Activated CD8-positive, alpha-beta memory T cell treated with anti-CD3 and anti-CD28 coated beads for 1 hour (primary cell): Measurements from ENCODE around the gene PLA2G6.

Experiments
- DNase-seq, 2 donors: peaks; one replicate each; pipeline ENCODE4 v3.0.0-alpha.2; 2020; ENCODE audit warnings: low read depth in 1 of 2; ENCODE audit errors: extremely low read depth in 1 of 2

PLA2G6 gene, protein sequence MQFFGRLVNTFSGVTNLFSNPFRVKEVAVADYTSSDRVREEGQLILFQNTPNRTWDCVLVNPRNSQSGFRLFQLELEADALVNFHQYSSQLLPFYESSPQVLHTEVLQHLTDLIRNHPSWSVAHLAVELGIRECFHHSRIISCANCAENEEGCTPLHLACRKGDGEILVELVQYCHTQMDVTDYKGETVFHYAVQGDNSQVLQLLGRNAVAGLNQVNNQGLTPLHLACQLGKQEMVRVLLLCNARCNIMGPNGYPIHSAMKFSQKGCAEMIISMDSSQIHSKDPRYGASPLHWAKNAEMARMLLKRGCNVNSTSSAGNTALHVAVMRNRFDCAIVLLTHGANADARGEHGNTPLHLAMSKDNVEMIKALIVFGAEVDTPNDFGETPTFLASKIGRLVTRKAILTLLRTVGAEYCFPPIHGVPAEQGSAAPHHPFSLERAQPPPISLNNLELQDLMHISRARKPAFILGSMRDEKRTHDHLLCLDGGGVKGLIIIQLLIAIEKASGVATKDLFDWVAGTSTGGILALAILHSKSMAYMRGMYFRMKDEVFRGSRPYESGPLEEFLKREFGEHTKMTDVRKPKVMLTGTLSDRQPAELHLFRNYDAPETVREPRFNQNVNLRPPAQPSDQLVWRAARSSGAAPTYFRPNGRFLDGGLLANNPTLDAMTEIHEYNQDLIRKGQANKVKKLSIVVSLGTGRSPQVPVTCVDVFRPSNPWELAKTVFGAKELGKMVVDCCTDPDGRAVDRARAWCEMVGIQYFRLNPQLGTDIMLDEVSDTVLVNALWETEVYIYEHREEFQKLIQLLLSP

GRCh38 chr22:38181453-38182200, at the start of gene PLA2G6:
Gene PLA2G6 (minus strand): TSS chr22:38181830. CDS start chr22:38169426, 12,404 bp downstream.
- DNase-seq, result peak; percentile 89 to 93

DNA sequence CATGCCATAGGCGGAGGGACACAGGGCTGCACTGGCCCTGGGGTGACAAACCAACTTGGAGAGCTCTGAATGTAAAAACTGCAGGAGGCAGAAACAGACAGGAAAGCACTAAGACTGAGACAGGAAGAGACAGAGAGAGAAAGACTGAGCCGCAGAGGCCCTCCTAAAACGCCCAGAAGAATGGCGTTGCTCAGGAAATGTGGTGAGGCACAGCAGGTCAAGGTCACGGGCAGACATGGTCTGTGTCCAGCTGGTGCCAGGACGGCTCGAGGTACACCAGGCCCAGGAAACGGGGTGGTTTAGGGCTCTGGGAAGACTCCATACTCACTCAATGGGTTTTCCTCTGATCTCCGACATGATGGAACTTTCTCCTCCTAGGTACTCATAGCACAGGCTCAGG, 49.3 kb upstream of the PLA2G6 start:
- no peak for DNase-seq

DNA sequence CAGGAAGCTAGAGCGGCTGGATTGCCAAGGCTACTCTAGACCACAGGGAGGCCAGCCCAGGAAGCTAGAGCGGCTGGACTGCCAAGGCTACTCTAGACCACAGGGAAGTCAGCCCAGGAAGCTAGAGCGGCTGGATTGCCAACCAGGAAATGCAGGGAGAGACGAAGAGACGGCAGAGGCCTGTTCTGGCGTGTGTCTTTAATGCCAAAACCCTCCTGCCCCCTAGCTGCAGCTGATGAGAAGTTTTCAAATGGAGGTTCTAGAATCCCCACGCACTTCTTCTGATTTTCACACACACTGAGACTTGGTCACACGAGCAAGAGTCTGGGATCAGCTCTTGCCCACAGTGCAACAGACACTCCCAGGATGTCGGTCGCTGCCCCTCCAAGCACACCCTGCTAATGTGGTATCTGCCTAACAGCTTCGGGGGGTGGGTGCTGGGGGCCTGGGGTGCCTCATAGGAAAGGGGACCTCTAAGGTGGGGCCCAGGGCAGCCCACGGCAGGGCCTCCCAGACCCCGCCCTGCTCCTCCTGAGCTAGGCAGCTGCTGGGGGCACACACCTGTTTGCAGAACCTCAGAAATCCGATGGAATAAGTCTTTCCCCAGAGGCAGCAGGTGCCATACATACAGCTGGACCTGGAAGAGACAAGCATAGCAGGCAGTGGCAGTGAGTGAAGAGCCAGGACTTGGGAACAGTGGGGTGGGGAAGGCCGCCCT, 48.6 kb upstream of the PLA2G6 start:
- no peak for DNase-seq

GRCh38 chr22:38228873-38229740, 47.5 kb upstream of the PLA2G6 start:
- no peak for DNase-seq

DNA sequence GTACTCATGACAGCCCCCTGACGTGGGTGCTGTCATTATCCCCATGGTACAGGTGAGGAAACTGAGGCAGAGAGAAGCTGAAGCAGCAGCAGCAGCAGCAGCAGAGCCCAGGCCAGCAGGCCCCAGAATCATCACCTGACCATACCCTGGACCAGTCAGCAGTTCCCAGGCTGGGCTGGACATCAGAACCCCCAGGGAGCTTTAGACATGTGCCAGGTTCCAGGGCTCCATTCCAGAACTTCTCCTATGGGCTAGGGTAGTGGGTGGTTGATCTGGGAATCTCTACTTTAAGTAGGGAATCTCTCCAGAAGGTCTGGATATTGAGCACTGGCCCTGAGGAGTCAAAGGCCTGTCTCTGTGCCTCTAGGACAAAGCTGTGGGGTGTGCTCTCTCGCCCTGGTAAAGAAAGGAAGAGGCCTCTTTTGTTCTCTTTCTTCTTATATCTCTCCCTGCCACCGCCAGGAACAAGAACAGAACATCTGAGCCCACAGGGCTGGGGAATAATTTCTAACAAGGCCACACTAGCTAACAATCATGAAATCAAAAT, 46.8 kb upstream of the PLA2G6 start:
- DNase-seq, result no peak

DNA sequence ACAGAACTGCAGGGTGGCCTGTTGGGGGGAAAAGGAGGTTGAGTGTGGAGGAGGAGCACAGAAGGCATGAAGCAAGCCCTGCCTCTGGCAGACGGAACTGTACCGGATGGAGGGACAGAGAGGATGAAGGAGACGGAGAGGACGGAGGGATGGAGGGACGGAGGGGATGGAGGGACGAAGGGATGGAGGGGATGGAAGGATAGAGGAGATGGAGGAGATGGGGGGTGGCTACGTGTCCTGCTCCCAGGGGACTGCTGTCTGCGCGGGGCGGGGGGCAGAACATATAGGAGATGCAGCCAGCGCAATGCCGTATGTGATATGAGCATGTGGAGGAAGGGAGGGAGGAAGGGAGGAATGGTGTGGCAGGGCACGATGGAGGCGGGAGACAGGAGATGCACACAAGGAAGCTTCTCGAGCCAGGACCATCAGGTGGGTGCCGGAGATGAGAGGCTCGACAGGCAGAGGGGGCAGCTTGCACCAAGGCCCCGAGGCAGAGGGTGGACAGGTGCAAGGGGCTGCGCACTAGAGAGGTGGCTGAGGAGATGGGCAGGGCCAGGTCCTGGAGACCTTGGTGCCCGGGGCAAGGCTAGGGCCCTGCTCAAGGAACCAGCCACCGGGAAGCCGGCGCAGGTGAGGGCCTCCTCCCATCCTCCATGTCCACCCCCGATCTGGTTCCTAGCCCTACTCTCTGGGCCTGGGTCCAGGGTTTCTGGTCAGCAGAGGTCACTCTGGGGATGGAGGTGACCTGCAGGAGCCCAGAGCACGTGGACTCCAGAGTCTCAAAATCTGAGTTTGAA, 45.4 kb upstream of the PLA2G6 start:
- DNase-seq, result no peak

DNA sequence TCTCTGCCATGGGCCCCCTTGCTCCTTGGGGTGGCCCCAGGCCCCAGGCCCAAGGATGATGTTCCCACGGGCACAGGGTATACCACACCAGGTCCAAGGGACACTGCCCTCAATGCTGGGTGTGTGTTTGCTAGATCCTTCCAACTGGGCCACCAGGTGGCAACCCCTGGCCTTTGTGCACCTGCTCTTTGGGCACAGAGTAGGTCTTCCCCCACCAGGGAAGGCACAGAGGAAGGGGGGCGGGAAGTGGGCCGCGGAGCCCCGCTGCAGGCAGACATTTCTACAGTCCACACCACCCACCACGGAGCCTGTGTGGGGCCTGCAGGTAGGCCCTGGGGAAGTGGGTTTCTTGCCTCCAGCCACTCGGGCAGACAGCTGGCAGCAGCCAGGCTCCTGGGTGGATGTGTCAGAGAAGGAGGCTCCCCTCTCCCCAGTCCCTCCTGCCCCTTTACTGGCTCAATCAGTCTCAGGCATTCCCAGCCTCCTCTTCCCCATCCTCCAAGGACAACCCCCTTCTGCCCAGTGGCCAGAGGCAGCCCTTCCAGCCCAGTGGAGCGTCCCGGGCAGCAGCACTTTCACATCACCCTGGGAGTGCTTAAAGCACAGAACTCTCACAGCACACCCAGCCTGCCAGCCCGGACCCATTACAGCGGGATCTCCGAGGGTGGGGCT, 41.8 kb upstream of the PLA2G6 start:
- DNase-seq, result no peak

GRCh38 chr22:38222797-38223119, 41.1 kb upstream of the PLA2G6 start:
- no peak for DNase-seq

DNA sequence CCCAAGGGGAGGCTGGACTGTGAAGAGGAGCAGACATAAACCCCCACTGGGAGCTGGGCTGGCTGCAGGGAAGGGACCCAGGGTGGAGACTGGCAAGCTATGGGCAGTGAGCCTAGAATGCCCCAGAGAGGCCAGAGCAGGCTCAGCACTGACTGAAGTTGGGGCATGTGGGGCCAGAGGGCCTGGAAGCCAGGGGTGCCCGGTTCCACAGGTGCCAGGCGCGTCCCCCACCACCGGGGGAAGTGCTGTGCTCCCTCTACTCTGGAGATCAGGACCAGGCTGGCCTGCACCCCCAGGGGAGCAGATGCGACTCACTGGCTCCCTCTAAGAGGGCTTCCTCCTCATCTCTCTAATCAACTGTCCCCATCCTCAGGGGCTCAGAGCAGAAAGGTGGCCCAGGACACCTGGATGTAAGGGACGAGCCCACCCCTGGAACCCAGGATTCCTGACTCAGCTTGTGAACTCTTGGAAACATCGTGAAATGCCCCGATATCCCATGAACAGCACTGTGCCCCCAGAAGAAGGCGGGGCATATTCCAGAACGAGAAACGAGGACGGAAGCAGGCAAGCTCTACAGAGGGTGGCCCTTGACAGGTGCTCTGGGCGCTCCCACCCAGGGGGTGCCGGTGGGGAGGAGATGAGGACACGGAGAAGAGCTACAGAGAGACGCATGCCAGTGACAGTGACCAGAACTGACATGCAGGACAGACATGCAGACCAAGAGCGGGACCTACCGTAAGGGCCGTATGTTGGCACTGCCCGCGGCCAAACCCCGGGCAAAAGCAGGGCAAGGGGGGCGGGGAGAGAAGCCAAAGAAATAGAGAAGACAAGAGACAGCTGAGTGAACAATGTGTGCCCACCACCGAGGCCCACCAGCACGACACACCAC, 40.5 kb upstream of the PLA2G6 start:
- no peak for DNase-seq

GRCh38 chr22:38221407-38221806, 39.8 kb upstream of the PLA2G6 start:
- no peak for DNase-seq

- DNase-seq, result no peak
Measured at GRCh38 chr22:38220653-38221386, 39.2 kb upstream of the PLA2G6 start.

GRCh38 chr22:38220163-38220562, 38.5 kb upstream of the PLA2G6 start:
- DNase-seq, result no peak

GRCh38 chr22:38219632-38220031, 38.0 kb upstream of the PLA2G6 start:
- DNase-seq, result no peak

GRCh38 chr22:38218661-38219622, 37.3 kb upstream of the PLA2G6 start:
- DNase-seq, result no peak
